IgD-negative memory B cell (primary cell): ENCODE data around the gene NKX3-2. TPM values are rescaled to one million over a fixed set of nuclear protein-coding genes. Genes with fewer than 3 reads are reported as not detected.
"Not testable (repeated sequence)": the region's sequence is repeated elsewhere in the genome, so short reads cannot be mapped to it uniquely, and the experiment has no call there.

Source experiments
- H3K27ac Mint-ChIP-seq, 3 donors: one replicate each; pipeline ENCODE4 v1.8.0; 2020 to 2022; ENCODE audit warnings: mild to moderate bottlenecking in 3 of 3, mixed read lengths in 3 of 3, moderate library complexity in 1 of 3
- H3K27me3 Mint-ChIP-seq: one replicate; pipeline ENCODE4 v1.8.0; 2021; ENCODE audit warnings: mixed read lengths
- H3K36me3 Mint-ChIP-seq: one replicate; pipeline ENCODE4 v1.8.0; 2020; ENCODE audit warnings: mild to moderate bottlenecking, mixed read lengths
- H3K4me1 Mint-ChIP-seq, 3 donors: one replicate each; pipeline ENCODE4 v1.8.0; 2020 to 2022; ENCODE audit warnings: mixed read lengths in 3 of 3, mild to moderate bottlenecking in 1 of 3
- H3K4me3 Mint-ChIP-seq, 4 donors: one replicate each; pipeline ENCODE4 v1.8.0; 2020 to 2022; ENCODE audit warnings: mild to moderate bottlenecking in 4 of 4, mixed read lengths in 4 of 4, moderate library complexity in 3 of 4
- H3K9me3 Mint-ChIP-seq, 3 donors: one replicate each; pipeline ENCODE4 v1.8.0; 2020 to 2021; ENCODE audit warnings: mixed read lengths in 3 of 3, mild to moderate bottlenecking in 1 of 3
- polyA plus RNA-seq: library from polyadenylated mRNA; unstranded; fragments of 300-500 nt; fragmentation: Illumina TruSeq; gene quantifications from one replicate; pipeline ENCODE4 v1.2.3, GENCODE V29; 2021

NKX3-2 gene
- polyA plus RNA-seq, result not detected

DNA sequence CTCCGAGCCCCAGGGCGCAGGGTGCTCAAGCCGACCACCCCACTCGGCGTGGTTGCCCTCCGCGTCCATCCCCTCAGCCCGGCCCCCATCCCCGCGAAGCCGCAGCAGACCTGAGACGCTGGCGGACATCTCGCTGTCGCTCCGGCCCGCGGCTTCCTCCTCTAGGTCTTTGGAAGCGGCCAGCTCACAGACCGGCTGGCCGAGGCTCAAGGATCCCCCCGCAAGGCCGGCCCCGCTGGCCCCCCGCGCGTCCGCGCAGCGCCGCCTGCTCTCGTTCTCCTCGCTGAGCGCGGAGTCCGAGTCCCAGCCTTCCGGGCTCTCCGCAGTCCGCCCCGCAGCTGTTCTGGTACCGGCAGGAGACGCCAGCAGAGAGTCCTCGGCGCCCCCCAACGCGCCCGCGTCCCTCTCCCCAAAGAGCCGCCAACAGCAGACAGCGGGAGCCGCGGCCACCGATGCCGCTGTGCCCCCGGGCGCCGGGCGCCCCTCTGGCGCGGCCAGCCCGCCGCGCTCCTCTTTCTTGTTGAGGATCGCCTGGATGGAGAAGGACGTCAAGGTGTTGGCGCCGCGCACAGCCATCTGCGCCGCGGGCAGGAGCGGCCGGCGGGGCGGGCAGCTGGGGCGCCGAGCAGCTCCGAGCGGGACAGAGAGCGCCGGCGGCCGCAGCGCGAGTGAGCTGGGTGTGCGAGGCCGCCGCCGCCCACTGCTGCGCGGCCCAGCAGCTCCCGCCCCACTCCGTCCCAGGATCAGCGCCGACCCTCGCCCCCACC, at the start of gene NKX3-2:
NKX3-2 (minus strand) TSS at position 670 of the 767 bp plus-strand sequence; CDS start at position 576, 94 bp downstream.
- Mint-ChIP-seq H3K36me3 (peaks cover 6% of the 10 kb centered on the region), H3K4me1 (peaks cover 20 to 32% (median 24%) of the 10 kb centered on the region in 3 donors), H3K4me3 (peak within 1 kb of the TSS; percentile 62 to 93 (median 84)), H3K27me3 (peaks cover 60% of the 10 kb centered on the region), H3K27ac (peak within 1 kb of the TSS; percentile 76 to 95 (median 92)), H3K9me3 (peaks cover under 1 to 3% (median 2%) of the 10 kb centered on the region in 3 donors)

DNA sequence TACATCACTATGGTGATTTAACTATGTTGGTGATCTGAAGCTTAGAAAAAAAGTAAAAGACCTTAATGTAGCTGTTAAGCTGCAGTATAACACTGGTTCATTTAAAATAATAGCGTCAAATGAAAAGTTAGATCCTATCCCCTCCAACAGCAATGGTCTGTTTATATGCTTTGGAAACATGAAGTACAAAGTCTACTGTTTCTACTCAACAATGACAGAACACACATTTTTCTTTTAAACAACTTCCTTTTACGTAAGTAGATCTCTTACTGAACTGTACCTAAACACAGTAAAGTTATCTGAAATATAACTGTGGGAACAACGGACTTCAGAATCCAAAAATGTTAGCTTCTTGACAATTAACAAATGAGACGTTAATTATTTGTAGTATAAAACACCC, 47.9 kb upstream of the NKX3-2 start:
- Mint-ChIP-seq H3K27me3 (no peaks in the 10 kb centered on the region), H3K27ac (no peak overlapping the region), H3K36me3 (peaks cover 12% of the 10 kb centered on the region), H3K9me3 (no peaks in the 10 kb centered on the region), H3K4me3 (no peak overlapping the region), H3K4me1 (no peaks in the 10 kb centered on the region)

DNA sequence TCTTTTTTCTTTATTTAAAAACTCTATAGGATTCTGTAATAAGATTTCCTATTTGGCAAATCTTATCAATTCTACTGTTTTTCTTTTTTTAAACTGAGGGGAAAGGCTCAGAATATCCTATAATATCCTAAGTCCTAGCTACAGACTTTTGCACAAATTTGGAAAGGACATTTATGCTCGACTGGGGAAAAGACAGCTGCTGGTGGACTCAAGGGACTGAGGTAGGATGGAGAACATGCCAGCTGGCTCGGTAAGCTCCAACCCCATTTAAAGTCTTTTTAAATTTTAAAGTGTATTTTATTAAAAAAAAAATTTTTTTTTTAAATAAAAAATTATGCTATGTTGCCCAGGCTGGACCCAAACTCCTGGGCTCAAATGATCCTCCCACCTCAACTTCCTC, 46.5 kb upstream of the NKX3-2 start:
- Mint-ChIP-seq H3K4me3 (no peak overlapping the region), H3K27me3 (no peaks in the 10 kb centered on the region), H3K27ac (no peak overlapping the region), H3K4me1 (no peaks in the 10 kb centered on the region), H3K9me3 (no peaks in the 10 kb centered on the region), H3K36me3 (peaks cover 8% of the 10 kb centered on the region)

GRCh38 chr4:13588954-13589353, 44.6 kb upstream of the NKX3-2 start:
- Mint-ChIP-seq H3K27ac (no peak overlapping the region), H3K4me1 (no peaks in the 10 kb centered on the region), H3K36me3 (peaks cover 5% of the 10 kb centered on the region), H3K27me3 (no peaks in the 10 kb centered on the region), H3K9me3 (no peaks in the 10 kb centered on the region), H3K4me3 (no peak overlapping the region)

DNA sequence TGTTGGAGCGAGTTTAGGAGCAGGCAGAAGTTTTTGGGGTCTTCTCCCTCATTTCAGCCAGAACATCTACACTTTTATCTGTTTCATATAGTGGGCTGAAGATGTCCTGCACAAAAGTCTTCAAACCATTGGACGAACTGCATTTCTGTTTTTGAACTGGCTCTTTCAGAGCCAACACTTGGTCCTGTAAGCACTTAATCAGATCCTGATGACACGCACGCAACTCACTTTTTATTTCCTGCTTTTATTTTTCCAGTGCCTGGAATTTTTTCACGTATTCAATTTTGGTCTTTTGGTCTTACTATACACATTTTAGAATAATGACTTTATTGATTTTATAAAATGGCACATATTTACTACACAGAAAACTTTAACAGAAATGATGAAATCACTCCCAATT, 40.2 kb upstream of the NKX3-2 start:
- Mint-ChIP-seq H3K4me1 (no peaks in the 10 kb centered on the region), H3K9me3 (no peaks in the 10 kb centered on the region), H3K4me3 (no peak overlapping the region), H3K27ac (no peak overlapping the region), H3K36me3 (peaks cover 10% of the 10 kb centered on the region), H3K27me3 (no peaks in the 10 kb centered on the region)

GRCh38 chr4:13580036-13580435, 35.7 kb upstream of the NKX3-2 start:
- no peaks in the 10 kb centered on the region for H3K9me3 Mint-ChIP-seq
- no peak overlapping the region for H3K4me3 Mint-ChIP-seq
- no peak overlapping the region for H3K27ac Mint-ChIP-seq
- no peaks in the 10 kb centered on the region for H3K4me1 Mint-ChIP-seq
- H3K36me3 Mint-ChIP-seq, result peaks cover 5% of the 10 kb centered on the region
- no peaks in the 10 kb centered on the region for H3K27me3 Mint-ChIP-seq

DNA sequence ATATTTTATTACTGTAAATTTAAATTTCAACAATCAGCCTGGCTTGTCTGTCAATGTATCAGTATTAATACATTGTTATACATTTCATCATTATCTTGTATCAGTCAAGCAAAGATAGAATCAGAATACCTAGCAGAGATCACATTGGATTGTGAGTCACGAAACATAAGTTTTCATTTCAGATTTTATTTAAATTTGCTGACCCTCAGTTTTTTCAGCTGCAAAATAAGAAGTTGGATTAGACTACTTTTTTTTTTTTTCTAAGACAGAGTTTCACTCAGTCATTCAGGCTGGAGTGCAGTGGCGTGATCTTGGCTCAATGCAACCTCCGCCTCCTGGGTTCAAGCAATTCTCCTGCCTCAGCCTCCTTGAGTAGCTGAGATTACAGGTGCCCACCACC, 33.4 kb upstream of the NKX3-2 start:
- Mint-ChIP-seq H3K27ac (no peak overlapping the region), H3K9me3 (no peaks in the 10 kb centered on the region), H3K27me3 (no peaks in the 10 kb centered on the region), H3K4me1 (no peaks in the 10 kb centered on the region), H3K36me3 (peaks cover 5% of the 10 kb centered on the region), H3K4me3 (no peak overlapping the region)

- H3K27me3 Mint-ChIP-seq, result no peaks in the 10 kb centered on the region
- H3K4me1 Mint-ChIP-seq, result no peaks in the 10 kb centered on the region
- H3K27ac Mint-ChIP-seq, result peak overlapping the region in 1 of 3 donors; percentile 46
- H3K9me3 Mint-ChIP-seq, result no peaks in the 10 kb centered on the region
- H3K4me3 Mint-ChIP-seq, result no peak overlapping the region
- peaks cover 12% of the 10 kb centered on the region for H3K36me3 Mint-ChIP-seq
Measured at GRCh38 chr4:13570916-13571315, 26.6 kb upstream of the NKX3-2 start.

GRCh38 chr4:13567125-13567524, 22.8 kb upstream of the NKX3-2 start:
- H3K27me3 Mint-ChIP-seq, result no peaks in the 10 kb centered on the region
- H3K36me3 Mint-ChIP-seq, result peaks cover 13% of the 10 kb centered on the region
- no peaks in the 10 kb centered on the region for H3K9me3 Mint-ChIP-seq
- H3K4me3 Mint-ChIP-seq, result no peak overlapping the region
- H3K27ac Mint-ChIP-seq, result no peak overlapping the region
- no peaks in the 10 kb centered on the region for H3K4me1 Mint-ChIP-seq

DNA sequence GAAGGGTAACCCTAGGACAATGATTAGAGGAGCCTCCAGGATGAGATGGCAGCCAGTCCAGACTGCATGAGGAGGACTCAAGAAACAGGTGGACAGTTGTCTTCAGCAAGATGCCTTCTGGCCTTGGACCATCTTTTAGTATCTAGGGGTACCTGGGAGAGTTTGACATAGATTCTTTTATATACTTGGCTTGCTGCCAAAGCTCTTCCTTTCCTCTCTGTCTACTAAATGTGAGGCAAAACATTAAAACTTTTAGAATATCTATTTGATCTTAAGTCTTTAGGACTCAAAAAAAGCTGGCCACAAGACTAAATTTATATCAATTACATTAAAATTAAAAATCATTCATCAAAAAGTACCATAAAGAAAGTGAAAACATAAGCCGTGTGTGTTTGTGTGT, 18.6 kb upstream of the NKX3-2 start:
- Mint-ChIP-seq H3K9me3 (peaks cover 0 to 3% (median 0%) of the 10 kb centered on the region in 3 donors), H3K27me3 (no peaks in the 10 kb centered on the region), H3K4me3 (no peak overlapping the region), H3K27ac (no peak overlapping the region), H3K4me1 (no peaks in the 10 kb centered on the region), H3K36me3 (peaks cover 3% of the 10 kb centered on the region)

DNA sequence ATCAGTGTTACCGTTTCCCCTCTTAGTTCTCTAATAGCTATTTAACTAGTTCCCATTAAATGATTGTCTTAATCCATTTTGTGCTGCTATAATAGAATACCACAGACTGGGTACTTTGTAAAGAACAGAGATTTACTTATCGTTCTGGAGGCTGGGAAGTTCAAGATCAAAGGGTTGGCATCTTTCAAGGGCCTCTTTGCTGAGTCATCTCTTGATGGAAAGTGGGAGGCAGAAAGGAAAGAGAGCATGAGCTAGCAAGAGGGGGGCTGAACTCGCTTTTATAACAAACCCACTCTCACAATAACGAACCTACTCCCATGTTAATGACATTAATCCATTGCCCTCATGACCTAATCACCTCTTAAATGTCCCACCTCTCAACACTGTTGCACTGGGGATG, 17.4 kb upstream of the NKX3-2 start:
- Mint-ChIP-seq H3K27me3 (no peaks in the 10 kb centered on the region), H3K4me1 (no peaks in the 10 kb centered on the region), H3K27ac (peak overlapping the region in 1 of 3 donors; percentile 12), H3K36me3 (peaks cover 3% of the 10 kb centered on the region), H3K4me3 (no peak overlapping the region), H3K9me3 (peaks cover 0 to 3% (median 0%) of the 10 kb centered on the region in 3 donors)

GRCh38 chr4:13560111-13560510, 15.8 kb upstream of the NKX3-2 start:
- H3K36me3 Mint-ChIP-seq, result not testable (repeated sequence)

GRCh38 chr4:13559413-13559812, 15.1 kb upstream of the NKX3-2 start:
- no peaks in the 10 kb centered on the region for H3K4me1 Mint-ChIP-seq
- peaks cover 0 to 3% (median 0%) of the 10 kb centered on the region in 3 donors for H3K9me3 Mint-ChIP-seq
- peak overlapping the region in 1 of 3 donors; percentile 17 for H3K27ac Mint-ChIP-seq
- peaks cover 1% of the 10 kb centered on the region for H3K27me3 Mint-ChIP-seq
- no peaks in the 10 kb centered on the region for H3K36me3 Mint-ChIP-seq
- H3K4me3 Mint-ChIP-seq, result no peak overlapping the region

More at GRCh38 chr4:13560111-13560510, 15.8 kb upstream of the NKX3-2 start:
- not testable (repeated sequence) for H3K27ac Mint-ChIP-seq, H3K4me1 Mint-ChIP-seq, H3K27me3 Mint-ChIP-seq, H3K9me3 Mint-ChIP-seq, H3K4me3 Mint-ChIP-seq

- Mint-ChIP-seq H3K36me3 (no peaks in the 10 kb centered on the region), H3K4me3 (no peak overlapping the region), H3K9me3 (peaks cover 0 to 3% (median 0%) of the 10 kb centered on the region in 3 donors), H3K27ac (peak overlapping the region in 1 of 3 donors; percentile 17), H3K4me1 (no peaks in the 10 kb centered on the region), H3K27me3 (peaks cover 4% of the 10 kb centered on the region)
Measured at GRCh38 chr4:13558881-13559280, 14.6 kb upstream of the NKX3-2 start.

DNA sequence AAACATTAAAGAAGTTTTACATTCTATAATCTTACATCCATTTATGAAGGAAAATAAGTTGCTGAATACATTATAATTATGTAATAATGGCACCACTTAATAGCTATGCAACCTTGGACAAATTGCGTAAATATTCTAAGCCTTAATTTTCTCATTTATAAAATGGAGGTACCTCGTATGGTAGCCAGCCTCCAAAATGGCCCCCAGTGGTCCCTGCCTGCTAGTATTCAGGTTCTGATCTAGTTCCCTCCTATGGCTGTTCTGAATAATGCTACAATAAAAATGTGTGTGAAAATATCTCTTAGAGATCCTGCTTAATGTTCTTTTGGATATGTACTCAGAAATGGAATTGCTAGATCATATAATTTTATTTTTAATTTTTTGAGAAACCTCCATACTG, 11.0 kb upstream of the NKX3-2 start:
- H3K4me1 Mint-ChIP-seq, result no peaks in the 10 kb centered on the region
- no peak overlapping the region for H3K4me3 Mint-ChIP-seq
- H3K27ac Mint-ChIP-seq, result no peak overlapping the region
- peaks cover 3 to 24% (median 13%) of the 10 kb centered on the region in 3 donors for H3K9me3 Mint-ChIP-seq
- no peaks in the 10 kb centered on the region for H3K36me3 Mint-ChIP-seq
- peaks cover 6% of the 10 kb centered on the region for H3K27me3 Mint-ChIP-seq

- no peak overlapping the region for H3K4me3 Mint-ChIP-seq
Measured at GRCh38 chr4:13553081-13553480, 8.8 kb upstream of the NKX3-2 start.

More at GRCh38 chr4:13553081-13553480, 8.8 kb upstream of the NKX3-2 start:
- Mint-ChIP-seq H3K9me3 (peaks cover 3 to 26% (median 13%) of the 10 kb centered on the region in 3 donors), H3K27ac (peak overlapping the region in 1 of 3 donors; percentile 2), H3K27me3 (peaks cover 23% of the 10 kb centered on the region), H3K36me3 (no peaks in the 10 kb centered on the region), H3K4me1 (peaks cover 8 to 10% (median 10%) of the 10 kb centered on the region in 3 donors)
